Nephron (organoid): ENCODE data around the gene VWA8.
A peak's percentile ranks its signal among the peaks of the same experiment; 100 is the strongest.

Source experiments
- H3K27ac Mint-ChIP-seq, 3 experiments: 2 replicates each; pipeline ENCODE4 v1.8.0; 2020; ENCODE audit warnings: mixed read lengths in 3 of 3, mild to moderate bottlenecking in 2 of 3, moderate library complexity in 1 of 3
- H3K27me3 Mint-ChIP-seq: 2 replicates; pipeline ENCODE4 v1.8.0; 2021; ENCODE audit warnings: low read depth, mild to moderate bottlenecking, moderate library complexity, mixed read lengths
- H3K36me3 Mint-ChIP-seq: 2 replicates; pipeline ENCODE4 v1.8.0; 2020; ENCODE audit warnings: low read depth, mixed read lengths
- H3K4me1 Mint-ChIP-seq: 2 replicates; pipeline ENCODE4 v1.8.0; 2020; ENCODE audit warnings: mixed read lengths
- H3K4me3 Mint-ChIP-seq, 3 experiments: 2 replicates each; pipeline ENCODE4 v1.8.0; 2020; ENCODE audit warnings: mild to moderate bottlenecking in 3 of 3, mixed read lengths in 3 of 3, moderate library complexity in 2 of 3
- H3K9me3 Mint-ChIP-seq: 2 replicates; pipeline ENCODE4 v1.8.0; 2020; ENCODE audit warnings: mixed read lengths
- TF ChIP-seq, protein P1 (sequence below), 3 experiments: fragments of 200-600 bp; sonication (generic); IDR thresholded peaks; one replicate each; pipeline ENCODE4 v1.5.0; 2021; ENCODE audit warnings: antibody characterized with exemption in 3 of 3; ENCODE audit not compliant: unreplicated experiment in 3 of 3

Gene VWA8

DNA sequence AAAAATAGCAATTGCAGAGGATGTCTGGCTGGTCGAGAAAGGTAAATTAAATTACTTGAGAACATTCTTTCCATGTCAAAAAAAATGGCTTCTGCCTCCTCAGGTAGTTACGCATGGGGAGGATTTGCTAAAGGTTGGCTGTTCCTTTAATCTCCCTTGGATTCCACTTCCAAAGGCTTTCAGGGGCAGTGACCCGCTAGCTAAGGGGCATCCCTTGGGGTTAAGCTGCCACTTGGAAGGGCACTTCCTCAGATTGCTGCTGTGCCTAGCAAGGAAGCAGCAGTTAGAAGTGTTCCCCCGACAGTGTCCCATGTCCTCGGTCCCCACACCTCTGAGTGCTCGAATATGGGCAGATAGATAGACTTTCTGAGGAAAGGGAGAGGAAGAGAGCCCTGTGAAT, 395.1 kb downstream of the VWA8 start:
- Mint-ChIP-seq H3K4me3 (no peak overlapping the region), H3K36me3 (peaks cover 28% of the 10 kb centered on the region), H3K4me1 (peaks cover 61% of the 10 kb centered on the region), H3K27ac (peak overlapping the region; percentile 21 to 89 (median 69)), H3K27me3 (no peaks in the 10 kb centered on the region), H3K9me3 (no peaks in the 10 kb centered on the region)
- TF ChIP-seq, protein P1, sequence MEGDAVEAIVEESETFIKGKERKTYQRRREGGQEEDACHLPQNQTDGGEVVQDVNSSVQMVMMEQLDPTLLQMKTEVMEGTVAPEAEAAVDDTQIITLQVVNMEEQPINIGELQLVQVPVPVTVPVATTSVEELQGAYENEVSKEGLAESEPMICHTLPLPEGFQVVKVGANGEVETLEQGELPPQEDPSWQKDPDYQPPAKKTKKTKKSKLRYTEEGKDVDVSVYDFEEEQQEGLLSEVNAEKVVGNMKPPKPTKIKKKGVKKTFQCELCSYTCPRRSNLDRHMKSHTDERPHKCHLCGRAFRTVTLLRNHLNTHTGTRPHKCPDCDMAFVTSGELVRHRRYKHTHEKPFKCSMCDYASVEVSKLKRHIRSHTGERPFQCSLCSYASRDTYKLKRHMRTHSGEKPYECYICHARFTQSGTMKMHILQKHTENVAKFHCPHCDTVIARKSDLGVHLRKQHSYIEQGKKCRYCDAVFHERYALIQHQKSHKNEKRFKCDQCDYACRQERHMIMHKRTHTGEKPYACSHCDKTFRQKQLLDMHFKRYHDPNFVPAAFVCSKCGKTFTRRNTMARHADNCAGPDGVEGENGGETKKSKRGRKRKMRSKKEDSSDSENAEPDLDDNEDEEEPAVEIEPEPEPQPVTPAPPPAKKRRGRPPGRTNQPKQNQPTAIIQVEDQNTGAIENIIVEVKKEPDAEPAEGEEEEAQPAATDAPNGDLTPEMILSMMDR (IDR thresholded peaks at IDR 0.05; ENCODE audit: unreplicated experiment in 3 of 3), result no peak

DNA sequence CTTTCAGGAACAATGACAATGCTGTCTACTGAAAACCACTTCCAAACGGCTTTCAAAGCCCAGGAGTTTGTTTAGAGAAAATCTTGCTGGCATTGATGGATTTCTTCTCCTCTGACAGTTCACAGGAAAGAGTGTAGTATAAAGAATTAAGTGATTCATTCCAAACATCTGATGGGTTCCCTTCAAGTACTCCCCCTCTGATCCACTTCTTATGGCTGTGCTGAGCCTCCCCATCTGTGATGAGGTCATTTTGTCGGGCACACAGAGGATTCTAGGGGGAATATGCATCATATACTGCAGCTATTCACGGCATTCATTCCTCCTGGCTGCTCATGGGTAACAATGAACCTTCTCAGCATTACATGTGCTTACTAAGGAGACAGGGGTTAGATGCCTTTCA, 395.7 kb downstream of the VWA8 start:
- H3K4me1 Mint-ChIP-seq, result peaks cover 61% of the 10 kb centered on the region
- H3K27ac Mint-ChIP-seq, result peak overlapping the region; percentile 69 to 89 (median 78)

DNA sequence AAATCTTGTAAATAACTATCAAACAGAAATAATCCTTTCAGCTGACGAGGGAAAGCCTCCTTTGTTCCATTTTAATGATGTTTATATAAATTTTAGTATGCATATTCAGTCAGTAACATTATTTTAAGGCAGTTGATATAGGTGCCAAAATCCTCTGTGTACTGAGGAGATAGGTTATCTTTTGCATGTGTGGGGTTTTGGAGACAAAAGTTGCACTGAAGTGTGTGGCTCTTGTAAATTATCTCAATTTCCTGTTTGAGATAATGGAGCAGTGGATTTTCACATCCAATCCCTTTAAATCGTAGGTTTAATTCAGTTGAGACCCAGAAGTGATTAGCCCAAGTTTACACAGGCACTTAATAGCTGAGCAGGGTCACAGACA, 396.9 kb downstream of the VWA8 start:
- no peaks in the 10 kb centered on the region for H3K27me3 Mint-ChIP-seq
- H3K27ac Mint-ChIP-seq, result peak overlapping the region in 2 of 3 experiments; percentile 61 to 75
- H3K4me1 Mint-ChIP-seq, result peaks cover 60% of the 10 kb centered on the region
- H3K36me3 Mint-ChIP-seq, result peaks cover 13% of the 10 kb centered on the region
- no peak overlapping the region for H3K4me3 Mint-ChIP-seq
- TF ChIP-seq, protein P1 (IDR thresholded peaks at IDR 0.05; ENCODE audit: unreplicated experiment in 3 of 3), result no peak
- no peaks in the 10 kb centered on the region for H3K9me3 Mint-ChIP-seq

More for the DNA sequence above, 395.7 kb downstream of the VWA8 start:
- Mint-ChIP-seq H3K27me3 (no peaks in the 10 kb centered on the region), H3K36me3 (peaks cover 22% of the 10 kb centered on the region), H3K4me3 (peak overlapping the region in 1 of 3 experiments; percentile 46), H3K9me3 (no peaks in the 10 kb centered on the region)
- TF ChIP-seq, protein P1 (IDR thresholded peaks at IDR 0.05; ENCODE audit: unreplicated experiment in 3 of 3), result no peak

DNA sequence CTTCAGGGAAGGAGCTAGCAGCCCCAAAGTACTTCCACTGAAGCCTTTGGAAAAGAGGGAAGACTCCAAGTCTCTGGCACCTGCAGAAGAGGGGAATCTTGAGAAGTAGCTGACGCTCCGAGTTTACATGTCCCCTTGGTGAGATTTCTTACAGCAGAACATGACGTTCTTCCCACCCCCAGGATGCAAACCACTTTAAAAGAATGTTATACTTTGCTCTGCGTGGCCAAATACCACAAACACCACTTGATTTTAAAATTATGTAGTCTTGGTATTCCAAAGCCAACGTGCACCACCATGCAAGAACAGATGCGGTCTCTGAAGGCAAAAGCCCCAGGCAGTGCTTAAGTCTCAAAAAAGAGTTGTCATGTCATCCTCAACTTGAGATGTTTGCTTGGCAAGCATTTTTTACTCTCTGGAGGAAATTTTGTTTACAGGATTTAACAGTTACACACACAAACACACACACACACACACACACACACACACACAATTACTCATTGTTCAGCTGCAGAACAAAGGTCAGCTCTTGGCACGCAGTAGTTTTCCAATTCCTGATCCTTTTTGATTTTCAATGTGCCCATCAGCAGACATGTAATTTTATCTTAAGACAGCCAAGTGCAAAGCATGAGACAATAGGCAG, 397.4 kb downstream of the VWA8 start:
- TF ChIP-seq, protein P1 (IDR thresholded peaks at IDR 0.05; ENCODE audit: unreplicated experiment in 3 of 3), result no peak
- no peak overlapping the region for H3K4me3 Mint-ChIP-seq
- peaks cover 13% of the 10 kb centered on the region for H3K36me3 Mint-ChIP-seq
- peaks cover 55% of the 10 kb centered on the region for H3K4me1 Mint-ChIP-seq
- no peaks in the 10 kb centered on the region for H3K9me3 Mint-ChIP-seq
- H3K27me3 Mint-ChIP-seq, result no peaks in the 10 kb centered on the region
- H3K27ac Mint-ChIP-seq, result peak overlapping the region in 2 of 3 experiments; percentile 61 to 75

DNA sequence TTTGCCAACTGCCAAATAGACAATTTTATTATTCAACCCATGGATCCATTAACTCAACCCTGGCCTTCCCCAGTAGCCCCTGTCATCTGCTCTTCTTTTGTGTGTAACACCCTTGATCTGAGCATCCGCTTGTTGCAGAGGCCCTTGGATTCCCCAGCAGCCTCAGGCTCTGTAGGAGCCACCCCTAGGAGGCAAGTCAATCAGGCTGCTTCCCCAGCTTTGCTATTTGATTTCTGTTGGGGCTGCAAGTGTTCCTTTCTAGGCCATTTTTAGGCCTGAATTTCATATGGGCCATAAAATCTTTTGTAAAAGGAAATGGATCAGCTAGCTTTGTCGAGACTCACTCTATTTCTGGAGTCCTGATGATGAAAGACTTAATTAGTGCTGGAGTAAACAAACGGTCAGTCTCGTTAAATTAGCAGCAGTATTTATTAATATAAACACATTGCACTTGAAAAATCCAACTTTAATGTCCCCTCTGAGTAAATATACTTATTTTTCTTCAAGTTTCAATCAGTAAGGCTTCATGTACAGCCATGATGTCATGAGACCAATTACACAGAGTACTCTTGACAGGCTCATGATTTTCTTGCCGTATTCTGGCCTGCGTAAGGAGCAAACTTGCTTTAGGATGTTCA, 398.2 kb downstream of the VWA8 start:
- no peak overlapping the region for H3K4me3 Mint-ChIP-seq
- peak overlapping the region; percentile 56 to 68 (median 61) for H3K27ac Mint-ChIP-seq
- H3K9me3 Mint-ChIP-seq, result no peaks in the 10 kb centered on the region
- peaks cover 7% of the 10 kb centered on the region for H3K36me3 Mint-ChIP-seq
- TF ChIP-seq, protein P1 (IDR thresholded peaks at IDR 0.05; ENCODE audit: unreplicated experiment in 3 of 3), result no peak
- no peaks in the 10 kb centered on the region for H3K27me3 Mint-ChIP-seq
- peaks cover 54% of the 10 kb centered on the region for H3K4me1 Mint-ChIP-seq

DNA sequence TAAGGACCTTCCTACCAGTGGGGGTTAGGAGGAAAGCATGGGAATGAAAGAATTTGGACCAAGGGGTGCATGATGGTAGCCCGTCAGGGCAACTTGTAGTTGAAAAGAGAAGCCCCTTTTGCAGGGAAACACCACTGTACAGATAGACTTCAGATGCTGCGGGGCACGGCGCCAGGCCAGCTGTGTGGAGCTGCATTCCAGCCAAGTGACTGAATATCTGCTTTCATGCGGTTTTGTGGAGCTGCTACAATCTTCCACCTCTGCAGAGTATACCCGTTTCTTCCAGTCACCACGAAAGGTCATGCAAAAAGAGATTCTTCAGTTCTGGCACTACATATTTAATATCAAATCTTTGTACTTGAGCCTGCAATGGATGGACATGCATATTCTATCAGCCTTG, 398.8 kb downstream of the VWA8 start:
- H3K36me3 Mint-ChIP-seq, result peaks cover 5% of the 10 kb centered on the region
- TF ChIP-seq, protein P1 (IDR thresholded peaks at IDR 0.05; ENCODE audit: unreplicated experiment in 3 of 3), result no peak
- H3K4me3 Mint-ChIP-seq, result no peak overlapping the region
- H3K9me3 Mint-ChIP-seq, result no peaks in the 10 kb centered on the region
- peaks cover 59% of the 10 kb centered on the region for H3K4me1 Mint-ChIP-seq
- H3K27me3 Mint-ChIP-seq, result no peaks in the 10 kb centered on the region
- peak overlapping the region; percentile 56 to 68 (median 61) for H3K27ac Mint-ChIP-seq
